Activated CD4-positive, alpha-beta T cell treated with anti-CD3 and anti-CD28 coated beads, Interleukin-2, amount 50 U/mL, for 1 hour (primary cell): ENCODE results near the gene SETD2.
"Not testable (repeated sequence)": the region's sequence is repeated elsewhere in the genome, so short reads cannot be mapped to it uniquely, and the experiment has no call there.

Source experiments
- DNase-seq: peaks from one replicate; pipeline ENCODE4 v3.0.0-alpha.2; 2020

Gene SETD2

DNA sequence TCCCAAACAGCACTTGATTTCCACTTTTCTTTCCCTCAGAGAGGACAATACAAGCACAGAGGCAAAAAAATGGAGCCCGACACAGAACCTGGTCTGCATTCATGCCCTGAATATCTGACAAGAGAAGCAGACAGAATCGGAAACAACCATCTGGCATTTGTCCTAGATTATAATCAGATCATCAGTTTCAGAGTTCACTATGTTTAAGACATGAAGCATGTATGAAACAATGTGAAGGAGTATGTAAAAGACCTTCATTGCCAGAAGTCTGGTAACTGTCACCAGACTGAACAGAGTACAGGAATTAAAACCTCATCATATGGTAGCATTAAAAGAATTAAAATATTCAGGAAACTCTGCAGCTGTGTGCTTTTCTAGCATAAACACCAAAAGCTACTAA, 65.0 kb downstream of the SETD2 start:
- no peak for DNase-seq

- DNase-seq = no peak
Measured at GRCh38 chr3:47097864-47098263, 66.0 kb downstream of the SETD2 start.

- no peak for DNase-seq
Measured at GRCh38 chr3:47096959-47097358, 67.0 kb downstream of the SETD2 start.

GRCh38 chr3:47092090-47092489, 71.8 kb downstream of the SETD2 start:
- no peak for DNase-seq

GRCh38 chr3:47089630-47090029, 74.3 kb downstream of the SETD2 start:
- no peak for DNase-seq

DNA sequence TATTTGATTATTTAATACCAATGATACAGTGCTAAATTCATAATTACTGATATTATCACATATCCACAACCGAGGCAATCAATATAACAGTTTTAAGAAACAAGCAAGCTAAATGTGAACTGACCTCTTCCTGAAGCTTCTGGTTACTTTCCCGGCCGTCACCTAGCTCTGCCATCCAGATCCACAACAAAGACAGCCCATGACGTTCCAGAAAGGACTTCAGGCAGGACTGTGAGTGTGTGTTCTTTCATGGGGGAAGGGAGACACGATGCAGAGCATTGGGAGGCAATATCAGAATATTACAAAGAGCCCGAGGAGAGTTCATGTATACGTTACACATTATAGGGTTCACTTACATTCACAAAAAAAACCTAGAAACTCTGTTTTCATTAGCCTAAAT, 77.8 kb downstream of the SETD2 start:
- DNase-seq = no peak

DNA sequence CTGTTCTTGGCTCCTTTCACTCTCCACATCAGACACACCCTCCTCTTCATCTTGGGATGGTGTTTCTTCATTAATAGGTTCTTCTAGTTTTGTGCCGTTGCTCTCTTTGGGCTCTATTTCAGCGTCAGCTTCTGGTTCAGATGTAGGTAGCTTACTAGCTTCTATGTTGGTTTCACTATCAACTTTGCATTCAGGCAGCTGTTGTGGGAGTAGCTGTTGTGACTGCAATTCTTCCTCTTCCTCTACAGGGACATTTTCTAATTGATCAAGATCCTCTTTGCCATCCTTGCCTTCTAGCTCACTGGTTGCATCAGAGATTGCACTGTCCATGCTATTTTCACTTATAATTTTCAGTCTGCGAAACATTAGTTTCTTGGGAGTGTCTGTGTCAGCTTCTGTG, 80.1 kb downstream of the SETD2 start:
- DNase-seq = no peak

DNA sequence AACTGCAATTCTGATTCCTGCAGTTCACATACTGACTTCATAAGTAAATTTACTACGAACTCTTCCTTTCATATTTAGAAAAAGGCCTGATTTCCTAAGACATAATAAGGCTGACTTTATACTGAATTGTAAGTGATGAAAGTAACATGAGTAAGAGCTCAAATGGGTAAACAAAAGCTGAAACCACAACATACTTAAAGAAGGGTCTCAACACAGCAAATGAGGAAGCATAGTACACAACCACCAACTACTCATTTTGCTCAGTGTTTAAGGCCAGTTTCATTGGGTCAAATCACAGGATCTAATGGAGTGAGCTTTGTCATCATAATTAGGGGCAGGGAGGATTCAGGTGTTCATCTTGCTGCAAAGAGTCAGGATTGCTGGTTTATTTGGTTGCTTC, 81.4 kb downstream of the SETD2 start:
- DNase-seq = no peak

GRCh38 chr3:47079432-47079831, 84.5 kb downstream of the SETD2 start:
- DNase-seq = no peak

DNA sequence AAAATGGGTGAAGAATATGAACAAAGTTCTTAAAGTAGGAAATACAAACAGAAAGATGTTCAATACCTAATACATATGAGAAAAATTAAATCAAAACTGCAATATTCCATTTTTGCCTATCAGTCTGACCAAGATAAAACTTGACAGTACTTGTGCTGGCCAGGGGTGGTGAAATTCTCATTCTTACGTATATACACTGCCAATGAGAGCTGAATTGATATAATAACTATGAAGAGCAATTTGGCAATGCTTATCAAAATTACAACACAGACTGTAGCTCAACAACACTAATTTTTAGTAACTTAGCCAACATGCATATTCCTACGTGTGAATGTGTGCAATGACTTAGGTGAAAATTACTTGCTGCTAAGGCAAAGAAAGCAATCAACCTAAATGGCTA, 90.2 kb downstream of the SETD2 start:
- DNase-seq = no peak

DNA sequence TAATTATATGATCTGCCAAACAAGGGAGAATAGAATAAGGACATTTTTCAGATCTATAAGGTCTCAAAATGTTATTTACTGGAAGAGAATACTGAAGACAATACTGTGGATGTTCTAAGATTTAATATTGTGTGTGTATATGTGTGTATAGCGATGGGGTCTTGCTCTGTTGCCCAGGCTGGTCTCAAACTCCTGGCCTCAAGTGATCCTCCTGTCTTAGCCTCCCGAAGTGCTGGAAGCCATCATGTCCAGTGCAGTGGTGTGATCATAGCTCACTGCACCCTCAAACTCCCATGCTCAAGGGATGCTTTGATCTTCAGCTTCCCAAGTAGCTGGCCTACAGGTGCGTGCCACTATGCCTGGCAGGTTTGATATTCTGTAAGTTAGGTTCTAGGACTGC, 93.1 kb downstream of the SETD2 start:
- no peak for DNase-seq

- DNase-seq = not testable (repeated sequence)
Measured at GRCh38 chr3:47066259-47066658, 97.7 kb downstream of the SETD2 start.

DNA sequence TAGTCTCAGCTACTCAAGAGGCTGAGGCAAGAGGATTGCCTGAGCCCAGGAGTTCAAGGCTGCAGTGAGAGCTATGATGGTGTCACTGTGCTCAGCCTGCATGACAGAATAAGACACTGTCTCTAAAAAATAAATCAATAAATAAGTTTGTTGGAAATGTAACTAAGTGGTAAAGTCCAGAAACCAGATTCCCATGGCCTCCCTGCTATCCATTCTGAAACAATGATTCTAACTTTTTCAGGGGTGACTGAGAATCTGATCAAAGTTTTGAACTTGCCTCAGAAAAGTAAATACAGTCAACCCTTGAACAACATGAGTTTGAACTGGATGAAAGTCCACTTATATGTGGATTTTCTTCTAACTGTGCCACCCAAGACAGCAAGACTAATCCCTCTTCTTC, 98.2 kb downstream of the SETD2 start:
- DNase-seq = no peak

GRCh38 chr3:47065058-47065457, 98.9 kb downstream of the SETD2 start:
- no peak for DNase-seq

- peak; percentile 42 for DNase-seq
Measured at GRCh38 chr3:47057212-47057671, 106.7 kb downstream of the SETD2 start.

DNA sequence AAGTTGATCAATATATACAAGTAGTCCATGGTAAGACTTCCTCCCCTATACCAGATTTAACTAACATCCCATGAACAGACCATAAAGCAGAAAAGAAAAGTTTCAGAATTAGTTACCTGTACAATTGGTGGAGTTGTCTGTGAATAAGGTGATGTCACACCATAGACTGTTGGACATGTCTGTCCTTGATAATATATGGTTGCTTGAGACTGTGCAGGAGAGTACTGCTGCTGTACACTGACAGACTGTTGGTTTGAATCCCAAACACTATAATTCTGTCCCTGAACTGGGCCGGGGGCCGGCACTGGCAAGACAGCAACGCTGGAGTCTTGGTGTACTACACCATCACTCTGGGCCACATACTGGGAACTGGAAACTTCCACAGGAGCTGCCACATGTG, 107.2 kb downstream of the SETD2 start:
- no peak for DNase-seq

DNA sequence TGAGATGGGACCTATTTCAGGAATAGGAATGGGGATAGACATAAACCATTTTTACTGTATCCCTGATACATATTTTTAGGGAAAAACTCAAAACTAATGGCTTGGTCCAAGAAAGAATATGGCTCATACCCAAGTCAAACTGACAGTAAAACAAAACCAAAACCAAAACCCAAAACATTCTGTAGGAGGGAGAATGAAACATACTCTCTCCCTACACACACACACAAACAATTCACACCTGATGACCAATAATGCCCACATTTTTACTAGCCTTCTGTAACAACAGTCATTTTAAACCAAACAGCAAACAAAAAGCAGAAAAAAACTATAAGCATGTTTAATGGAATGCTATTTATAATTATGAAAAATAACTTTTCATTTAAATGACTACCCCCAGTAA, 109.5 kb downstream of the SETD2 start:
- no peak for DNase-seq

- no peak for DNase-seq
Measured at GRCh38 chr3:47047673-47048072, 116.2 kb downstream of the SETD2 start.

DNA sequence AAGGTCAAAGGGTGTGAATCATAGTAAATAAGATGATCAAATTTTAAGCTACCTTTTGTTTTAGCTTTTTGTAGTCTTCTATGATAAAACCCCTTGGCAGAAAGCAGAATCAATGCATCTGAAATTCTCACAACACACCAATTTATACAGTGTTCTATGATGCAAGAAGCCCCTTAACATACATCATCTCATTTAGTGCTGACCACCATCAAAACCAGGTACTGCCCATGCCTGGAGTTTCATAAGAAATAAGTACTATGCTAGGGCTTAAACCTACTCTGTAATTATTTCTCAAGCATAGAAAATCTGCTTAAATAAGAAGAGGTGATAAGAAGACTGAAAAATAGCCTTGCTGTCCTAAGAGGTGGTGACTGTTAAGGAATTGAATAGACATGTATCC, 116.8 kb downstream of the SETD2 start:
- DNase-seq = no peak

DNA sequence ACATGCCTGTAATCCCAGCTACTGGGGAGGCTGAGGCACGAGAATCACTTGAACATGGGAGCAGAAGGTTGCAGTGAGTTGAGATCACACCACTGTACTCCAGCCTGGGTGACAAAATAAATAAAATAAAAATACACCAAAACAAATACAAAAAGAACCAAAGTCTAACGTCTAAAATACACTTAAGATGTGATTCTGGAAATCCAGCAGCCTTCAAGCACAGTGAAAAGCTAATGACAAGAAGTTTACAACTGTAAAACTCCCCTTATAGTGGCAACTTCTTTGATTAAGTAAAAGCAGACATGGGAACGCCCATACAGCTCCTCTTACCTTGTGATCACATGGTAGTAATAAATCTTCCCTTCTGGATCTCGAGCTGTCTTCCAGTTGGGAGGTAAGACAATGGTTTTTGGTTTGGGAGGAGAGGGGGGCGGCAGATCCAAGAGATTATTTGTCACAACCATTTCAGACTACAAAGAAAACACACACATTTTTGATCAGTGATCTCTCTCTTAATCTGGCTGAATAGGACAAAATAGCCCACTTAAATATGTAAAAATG, 121.6 kb downstream of the SETD2 start:
- no peak for DNase-seq

- no peak for DNase-seq
Measured at GRCh38 chr3:47041114-47041513, 122.8 kb downstream of the SETD2 start.

GRCh38 chr3:47037302-47037701, 126.6 kb downstream of the SETD2 start:
- not testable (repeated sequence) for DNase-seq

GRCh38 chr3:47036145-47036544, 127.8 kb downstream of the SETD2 start:
- no peak for DNase-seq

DNA sequence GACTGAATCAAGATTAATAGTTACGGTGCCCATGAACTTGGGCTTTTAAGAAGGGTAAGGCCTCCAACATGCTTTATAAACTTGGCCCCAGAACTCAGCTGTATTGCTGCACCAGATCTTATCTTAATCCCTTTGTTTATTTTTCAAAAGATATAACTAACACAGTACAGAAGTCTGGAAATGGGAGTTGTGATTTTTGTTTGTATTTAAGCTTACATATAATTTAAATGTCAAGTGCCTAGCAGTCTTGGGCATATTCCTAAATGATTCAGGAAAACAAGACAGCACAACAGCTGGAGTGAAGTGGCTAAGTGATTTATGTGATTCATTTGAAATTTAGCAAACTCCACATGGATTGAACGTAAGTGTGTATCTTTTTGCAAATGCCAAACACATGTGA, 128.3 kb downstream of the SETD2 start:
- no peak for DNase-seq

GRCh38 chr3:47034868-47035489, 128.9 kb downstream of the SETD2 start:
- DNase-seq = no peak
